ENCODE results near the gene EPB42.

DNA sequence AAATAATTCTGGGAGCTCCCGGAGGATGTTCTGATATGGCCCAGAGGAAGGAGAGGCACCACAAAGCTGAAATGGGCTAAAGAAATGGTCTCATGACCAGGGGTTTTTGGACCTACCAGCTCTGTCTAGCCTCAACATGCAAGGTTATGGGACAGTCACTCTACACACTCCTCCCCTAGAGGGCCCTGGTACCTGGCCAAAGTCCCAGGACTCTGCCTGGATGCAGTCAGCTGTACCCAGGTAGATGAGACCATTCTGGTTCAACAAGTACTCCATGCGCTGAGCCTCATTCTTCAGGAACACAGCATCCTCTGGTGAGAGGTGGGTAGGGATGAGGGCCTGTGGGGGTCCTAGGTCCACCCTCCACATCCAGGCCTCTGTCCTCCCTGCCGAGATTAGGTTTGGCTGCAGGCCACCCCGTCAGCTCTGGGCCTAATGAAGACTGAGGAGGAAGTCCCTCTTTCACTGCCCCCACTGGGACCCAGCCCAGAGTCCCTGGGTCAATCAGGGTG is 9.5 kb downstream of the EPB42 start:
- TF ChIP-seq, protein P1, sequence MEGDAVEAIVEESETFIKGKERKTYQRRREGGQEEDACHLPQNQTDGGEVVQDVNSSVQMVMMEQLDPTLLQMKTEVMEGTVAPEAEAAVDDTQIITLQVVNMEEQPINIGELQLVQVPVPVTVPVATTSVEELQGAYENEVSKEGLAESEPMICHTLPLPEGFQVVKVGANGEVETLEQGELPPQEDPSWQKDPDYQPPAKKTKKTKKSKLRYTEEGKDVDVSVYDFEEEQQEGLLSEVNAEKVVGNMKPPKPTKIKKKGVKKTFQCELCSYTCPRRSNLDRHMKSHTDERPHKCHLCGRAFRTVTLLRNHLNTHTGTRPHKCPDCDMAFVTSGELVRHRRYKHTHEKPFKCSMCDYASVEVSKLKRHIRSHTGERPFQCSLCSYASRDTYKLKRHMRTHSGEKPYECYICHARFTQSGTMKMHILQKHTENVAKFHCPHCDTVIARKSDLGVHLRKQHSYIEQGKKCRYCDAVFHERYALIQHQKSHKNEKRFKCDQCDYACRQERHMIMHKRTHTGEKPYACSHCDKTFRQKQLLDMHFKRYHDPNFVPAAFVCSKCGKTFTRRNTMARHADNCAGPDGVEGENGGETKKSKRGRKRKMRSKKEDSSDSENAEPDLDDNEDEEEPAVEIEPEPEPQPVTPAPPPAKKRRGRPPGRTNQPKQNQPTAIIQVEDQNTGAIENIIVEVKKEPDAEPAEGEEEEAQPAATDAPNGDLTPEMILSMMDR (conservative IDR thresholded peaks at IDR 0.05; ENCODE audit: low read depth, low read length), result no peak
- no peak for TF ChIP-seq EZH2 (IDR thresholded peaks at IDR 0.05; ENCODE audit: borderline replicate concordance, low read depth, low read length, poor library complexity, severe bottlenecking)
